ENCODE data around the gene PARD3.
"Not testable (repeated sequence)": the region's sequence is repeated elsewhere in the genome, so short reads cannot be mapped to it uniquely, and the experiment has no call there.

Gene PARD3

GRCh38 chr10:34392641-34393170 lies 422.4 kb downstream of the PARD3 start:
- Histone ChIP-seq H3K27ac (ENCODE audit: low read length) (no peak overlapping the region), H3K9ac (ENCODE audit: low read depth, low read length) (no peak overlapping the region), H4K20me1 (ENCODE audit: insufficient read depth, low read length) (no peaks in the 10 kb centered on the region), H3K79me2 (ENCODE audit: insufficient read depth, low read length) (no peaks in the 10 kb centered on the region), H3K9me3 (ENCODE audit: insufficient read depth, low read length, severe bottlenecking) (no peaks in the 10 kb centered on the region), H3K4me2 (ENCODE audit: insufficient read depth, low read length) (no peak overlapping the region), H3K4me3 (ENCODE audit: low read depth in 1 of 2, low read length in 2 of 2) (no peak overlapping the region), H3K4me1 (ENCODE audit: insufficient read depth, low read length) (no peaks in the 10 kb centered on the region), H2AFZ (ENCODE audit: low read depth, low read length) (no peak overlapping the region), H3K27me3 (ENCODE audit: insufficient read depth, low read length, poor library complexity) (no peaks in the 10 kb centered on the region), H3K36me3 (ENCODE audit: insufficient read depth, low read length) (peaks cover 9% of the 10 kb centered on the region; the same call in 1 of the 2 replicates)
- ATAC-seq (ENCODE audit: insufficient read depth, low read depth) = no peak
- TF ChIP-seq EZH2 (IDR thresholded peaks at IDR 0.05; ENCODE audit: borderline replicate concordance, low read depth, low read length, severe bottlenecking) (no peak), CTCF (IDR thresholded peaks at IDR 0.05; ENCODE audit: borderline replicate concordance, extremely low read depth, low read length, poor library complexity, severe bottlenecking) (no peak)
- no peak for DNase-seq

- not testable (repeated sequence) for H3K27me3 ChIP-seq (ENCODE audit: insufficient read depth, low read length, poor library complexity); H3K4me3 ChIP-seq (ENCODE audit: low read depth in 1 of 2, low read length in 2 of 2); H3K27ac ChIP-seq (ENCODE audit: low read length); H3K4me1 ChIP-seq (ENCODE audit: insufficient read depth, low read length); ATAC-seq (ENCODE audit: insufficient read depth, low read depth); H3K36me3 ChIP-seq (ENCODE audit: insufficient read depth, low read length); H3K4me2 ChIP-seq (ENCODE audit: insufficient read depth, low read length); H2AFZ ChIP-seq (ENCODE audit: low read depth, low read length); H3K9ac ChIP-seq (ENCODE audit: low read depth, low read length); DNase-seq; H3K79me2 ChIP-seq (ENCODE audit: insufficient read depth, low read length); H3K9me3 ChIP-seq (ENCODE audit: insufficient read depth, low read length, severe bottlenecking); H4K20me1 ChIP-seq (ENCODE audit: insufficient read depth, low read length)
Measured at GRCh38 chr10:34391168-34391567, 423.9 kb downstream of the PARD3 start.

- no peak overlapping the region for H3K27ac ChIP-seq (ENCODE audit: low read length)
- no peaks in the 10 kb centered on the region for H4K20me1 ChIP-seq (ENCODE audit: insufficient read depth, low read length)
- ATAC-seq (ENCODE audit: insufficient read depth, low read depth) (no peak), DNase-seq (no peak)
- no peak for TF ChIP-seq EZH2 (IDR thresholded peaks at IDR 0.05; ENCODE audit: borderline replicate concordance, low read depth, low read length, severe bottlenecking)
- no peak for TF ChIP-seq CTCF (IDR thresholded peaks at IDR 0.05; ENCODE audit: borderline replicate concordance, extremely low read depth, low read length, poor library complexity, severe bottlenecking)
- no peaks in the 10 kb centered on the region for H3K79me2 ChIP-seq (ENCODE audit: insufficient read depth, low read length)
- H3K4me1 ChIP-seq (ENCODE audit: insufficient read depth, low read length) = no peaks in the 10 kb centered on the region
- H2AFZ ChIP-seq (ENCODE audit: low read depth, low read length) = no peak overlapping the region
- H3K9me3 ChIP-seq (ENCODE audit: insufficient read depth, low read length, severe bottlenecking) = no peaks in the 10 kb centered on the region
- H3K36me3 ChIP-seq (ENCODE audit: insufficient read depth, low read length) = peaks cover 3% of the 10 kb centered on the region; the same call in 1 of the 2 replicates
- H3K9ac ChIP-seq (ENCODE audit: low read depth, low read length) = no peak overlapping the region
- H3K4me3 ChIP-seq (ENCODE audit: low read depth in 1 of 2, low read length in 2 of 2) = no peak overlapping the region
- no peak overlapping the region for H3K4me2 ChIP-seq (ENCODE audit: insufficient read depth, low read length)
- H3K27me3 ChIP-seq (ENCODE audit: insufficient read depth, low read length, poor library complexity) = no peaks in the 10 kb centered on the region
Measured at GRCh38 chr10:34389801-34390200, 425.3 kb downstream of the PARD3 start.

GRCh38 chr10:34386921-34387320 lies 428.2 kb downstream of the PARD3 start:
- Histone ChIP-seq H3K27me3 (ENCODE audit: insufficient read depth, low read length, poor library complexity) (no peaks in the 10 kb centered on the region), H2AFZ (ENCODE audit: low read depth, low read length) (no peak overlapping the region), H3K4me3 (ENCODE audit: low read depth in 1 of 2, low read length in 2 of 2) (no peak overlapping the region), H3K4me2 (ENCODE audit: insufficient read depth, low read length) (no peak overlapping the region), H3K79me2 (ENCODE audit: insufficient read depth, low read length) (no peaks in the 10 kb centered on the region), H3K9ac (ENCODE audit: low read depth, low read length) (no peak overlapping the region), H3K4me1 (ENCODE audit: insufficient read depth, low read length) (no peaks in the 10 kb centered on the region), H4K20me1 (ENCODE audit: insufficient read depth, low read length) (no peaks in the 10 kb centered on the region), H3K9me3 (ENCODE audit: insufficient read depth, low read length, severe bottlenecking) (no peaks in the 10 kb centered on the region), H3K36me3 (ENCODE audit: insufficient read depth, low read length) (peaks cover 18% of the 10 kb centered on the region), H3K27ac (ENCODE audit: low read length) (no peak overlapping the region)
- no peak for DNase-seq
- no peak for TF ChIP-seq EZH2 (IDR thresholded peaks at IDR 0.05; ENCODE audit: borderline replicate concordance, low read depth, low read length, severe bottlenecking)
- no peak for TF ChIP-seq CTCF (IDR thresholded peaks at IDR 0.05; ENCODE audit: borderline replicate concordance, extremely low read depth, low read length, poor library complexity, severe bottlenecking)
- no peak for ATAC-seq (ENCODE audit: insufficient read depth, low read depth)
